ENCODE data around the gene DUSP14.

DUSP14 gene

DNA sequence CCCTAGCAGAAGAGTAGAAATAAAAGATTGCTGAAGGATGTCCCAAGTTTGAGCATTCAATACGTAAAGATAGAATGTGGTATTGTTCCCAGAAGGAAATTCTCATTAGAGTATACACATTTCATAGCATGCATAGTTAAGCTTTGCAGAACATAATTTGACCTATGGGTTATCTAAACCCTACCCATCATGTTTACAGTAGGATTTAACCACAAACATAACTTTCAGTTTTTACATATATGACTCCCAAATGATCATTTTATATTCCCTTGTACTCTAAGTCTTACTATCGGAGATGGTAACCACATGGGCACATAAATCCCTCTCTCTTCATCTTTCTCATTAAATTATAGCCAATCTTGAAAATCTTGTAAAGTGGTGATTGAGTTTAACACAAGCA is 68.6 kb downstream of the DUSP14 start:
- no peak for DNase-seq (ENCODE audit: low read depth in 2 of 2)

DNA sequence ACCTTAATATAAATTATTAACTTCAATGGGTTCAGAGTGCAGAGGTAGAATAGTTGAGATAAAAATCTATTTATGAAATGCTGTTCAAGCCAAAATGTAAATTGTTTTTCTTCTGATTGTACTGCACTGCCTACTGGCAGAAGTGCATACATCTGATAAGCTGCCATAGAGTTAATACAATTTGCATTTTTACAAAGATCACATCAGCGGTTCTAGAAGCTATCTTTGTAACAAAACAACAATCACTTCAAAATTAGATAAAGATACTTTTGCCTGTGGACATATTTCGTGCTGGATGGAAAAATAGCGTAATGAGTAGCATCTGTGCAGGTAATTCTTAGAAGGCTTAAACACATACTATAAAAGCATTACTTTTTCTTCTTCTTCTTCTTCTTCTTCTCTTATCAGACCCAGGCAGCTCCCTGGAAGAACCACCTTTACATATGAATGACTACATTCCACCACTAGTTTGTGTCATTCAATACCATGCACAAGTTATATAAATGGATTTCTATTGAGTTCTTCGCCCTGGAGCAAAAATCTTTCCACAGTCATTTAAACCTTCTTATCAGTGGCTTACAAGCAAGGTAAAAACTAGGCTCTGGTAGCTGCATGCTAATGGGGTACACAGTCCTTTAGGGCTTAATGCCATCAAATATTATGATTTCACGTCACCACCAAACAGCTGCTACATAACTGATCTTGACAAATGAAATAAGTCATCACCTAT is 72.5 kb downstream of the DUSP14 start:
- no peak for DNase-seq (ENCODE audit: low read depth in 2 of 2)

Data from stimulated activated CD4-positive, alpha-beta T cell treated with anti-CD3 and anti-CD28 coated beads, Interleukin-15, amount 100 ng/mL, for 48 hours (primary cell).